ENCODE results near the gene ETV5. TPM values are rescaled to one million over a fixed set of nuclear protein-coding genes. Genes with fewer than 3 reads are reported as not detected.

Gene ETV5
- 10 to 100 TPM; 23.5 to 33.5 (median 29.2) TPM for polyA plus RNA-seq (ENCODE audit: insufficient read length in 4 of 4)

GRCh38 chr3:186108941-186109865 is at the start of gene ETV5:
TSS of gene ETV5 (minus strand) at chr3:186109089. CDS start at chr3:186105868, 3,221 bp downstream.
- DNase-seq (ENCODE audit: low read depth in 4 of 4, low spot score in 2 of 4), result peak; percentile 92 to 98 (median 96)

- DNase-seq (ENCODE audit: low read depth in 4 of 4, low spot score in 2 of 4), result no peak
Observed at GRCh38 chr3:186154641-186155040, 45.8 kb upstream of the ETV5 start.

DNA sequence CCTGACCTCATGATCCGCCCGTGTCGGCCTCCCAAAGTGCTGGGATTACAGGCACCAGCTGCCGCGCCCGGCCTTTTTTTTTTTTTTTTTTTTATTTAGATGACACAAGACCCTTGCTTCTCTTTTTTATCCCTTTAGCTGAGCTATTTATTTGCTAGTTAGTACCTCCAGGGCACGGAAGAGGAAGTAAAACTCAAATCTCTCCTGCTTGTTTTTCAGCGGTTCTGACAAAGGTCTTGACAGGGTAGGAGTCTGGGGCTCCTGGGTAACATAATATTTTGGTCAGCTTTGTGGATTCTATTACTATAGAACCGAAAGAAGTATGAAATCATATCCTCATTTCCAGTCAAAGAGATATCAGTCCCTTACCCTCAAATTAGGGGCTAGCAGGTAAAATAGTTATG is 44.0 kb upstream of the ETV5 start:
- DNase-seq (ENCODE audit: low read depth in 4 of 4, low spot score in 2 of 4), result no peak

DNA sequence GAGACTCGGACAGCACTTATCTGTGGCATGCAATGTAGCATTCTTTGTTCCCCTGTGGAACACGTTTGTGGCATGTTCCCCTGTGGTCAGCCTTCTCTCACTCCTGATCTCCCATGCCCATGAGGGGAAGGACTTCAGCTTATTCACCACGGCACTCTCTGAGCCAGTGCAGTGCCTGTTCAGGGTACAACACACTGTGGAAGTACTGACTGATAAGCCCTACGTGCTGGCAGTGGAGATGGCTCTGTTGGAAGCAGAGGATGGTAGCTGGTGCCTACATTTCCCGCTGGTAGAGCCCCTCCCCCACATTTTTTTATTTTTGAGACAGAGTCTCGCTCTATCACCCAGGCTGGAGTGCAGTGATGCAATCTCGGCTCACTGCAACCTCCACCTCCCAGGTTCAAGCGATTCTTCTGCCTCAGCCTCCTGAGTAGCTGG is 43.5 kb upstream of the ETV5 start:
- no peak for DNase-seq (ENCODE audit: low read depth in 4 of 4, low spot score in 2 of 4)

DNA sequence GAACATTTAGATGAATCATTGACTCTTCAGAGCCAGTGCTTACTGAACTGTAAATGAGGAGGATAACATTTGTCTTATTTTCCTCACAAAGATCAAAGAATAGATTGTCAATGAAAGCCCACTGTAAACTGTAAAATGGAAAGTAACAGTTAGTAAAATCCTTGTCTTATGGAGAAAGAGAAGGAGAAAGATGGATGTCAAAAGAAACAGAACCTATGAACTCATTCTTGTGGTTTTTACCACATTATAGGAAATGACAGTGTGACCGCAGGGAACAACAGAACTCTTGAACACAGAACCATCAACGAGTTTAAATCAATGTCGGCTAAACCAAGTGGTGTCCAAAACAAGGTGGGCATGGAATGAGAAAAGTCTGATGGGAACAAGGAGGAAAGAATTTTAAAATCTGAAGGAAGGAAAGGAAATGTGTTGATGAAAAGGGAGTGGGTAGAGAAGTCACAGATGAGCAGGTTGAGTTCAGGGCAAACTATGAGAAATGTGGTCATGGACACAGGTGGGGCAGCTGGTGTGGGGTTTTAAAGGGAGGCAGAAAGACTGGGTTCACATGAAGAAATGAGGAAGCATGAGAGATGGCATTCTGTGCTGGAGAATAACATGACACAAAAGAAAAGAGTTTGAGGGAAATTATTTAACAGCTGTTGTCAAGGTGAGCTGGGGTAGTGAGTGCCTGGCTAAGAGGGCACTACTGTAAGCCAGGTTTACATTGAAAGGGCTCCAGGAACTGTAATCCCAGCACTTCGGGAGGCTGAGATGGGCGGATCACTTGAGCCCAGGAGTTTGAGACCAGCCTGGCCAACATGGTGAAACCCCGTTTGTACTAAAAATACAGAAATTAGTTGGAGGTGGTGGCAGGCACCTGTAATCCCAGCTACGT is 42.4 kb upstream of the ETV5 start:
- DNase-seq (ENCODE audit: low read depth in 4 of 4, low spot score in 2 of 4), result no peak

- DNase-seq (ENCODE audit: low read depth in 4 of 4, low spot score in 2 of 4), result no peak
Observed at GRCh38 chr3:186150041-186150830, 41.3 kb upstream of the ETV5 start.

GRCh38 chr3:186149319-186149960 is 40.6 kb upstream of the ETV5 start:
- no peak for DNase-seq (ENCODE audit: low read depth in 4 of 4, low spot score in 2 of 4)

GRCh38 chr3:186144257-186144656 is 35.4 kb upstream of the ETV5 start:
- no peak for DNase-seq (ENCODE audit: low read depth in 4 of 4, low spot score in 2 of 4)

GRCh38 chr3:186143250-186143649 is 34.4 kb upstream of the ETV5 start:
- DNase-seq (ENCODE audit: low read depth in 4 of 4, low spot score in 2 of 4), result no peak

GRCh38 chr3:186142393-186142932 is 33.6 kb upstream of the ETV5 start:
- DNase-seq (ENCODE audit: low read depth in 4 of 4, low spot score in 2 of 4), result no peak

- peak in 1 of 4 donors; percentile 39 for DNase-seq (ENCODE audit: low read depth in 4 of 4, low spot score in 2 of 4)
Observed at GRCh38 chr3:186141790-186142189, 32.9 kb upstream of the ETV5 start.

GRCh38 chr3:186138272-186138981 is 29.5 kb upstream of the ETV5 start:
- no peak for DNase-seq (ENCODE audit: low read depth in 4 of 4, low spot score in 2 of 4)

DNA sequence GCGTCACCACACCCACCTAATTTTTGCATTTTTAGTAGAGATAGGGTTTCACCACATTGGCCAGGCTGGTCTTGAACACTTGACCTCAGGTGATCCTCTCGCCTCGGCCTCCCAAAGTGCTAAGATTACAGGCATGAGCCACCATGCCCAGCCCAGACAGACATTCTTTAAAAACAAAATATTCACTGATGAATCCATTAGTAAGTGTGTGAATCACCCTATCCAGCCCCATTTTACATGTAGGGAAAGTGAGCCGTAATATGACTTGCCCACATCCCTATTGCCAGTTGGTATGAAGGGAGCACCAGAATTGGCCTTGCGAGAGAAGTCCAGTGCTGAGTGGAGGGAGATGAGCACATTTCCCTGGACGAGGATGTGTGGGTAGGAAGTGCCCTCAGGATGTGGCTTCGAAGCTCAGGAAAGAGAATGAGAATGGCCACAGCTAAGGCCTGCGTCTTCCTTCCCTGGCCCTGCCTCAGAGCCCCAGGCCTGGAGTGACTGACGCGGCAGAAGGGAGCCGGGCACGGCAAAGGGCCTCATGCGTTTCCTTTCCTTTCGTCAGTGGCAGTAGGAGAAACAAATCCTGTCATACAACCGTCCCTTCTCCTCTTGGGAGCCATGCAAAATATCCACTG is 28.3 kb upstream of the ETV5 start:
- DNase-seq (ENCODE audit: low read depth in 4 of 4, low spot score in 2 of 4), result no peak

GRCh38 chr3:186133980-186134379 is 25.1 kb upstream of the ETV5 start:
- DNase-seq (ENCODE audit: low read depth in 4 of 4, low spot score in 2 of 4), result no peak

GRCh38 chr3:186132487-186132886 is 23.6 kb upstream of the ETV5 start:
- DNase-seq (ENCODE audit: low read depth in 4 of 4, low spot score in 2 of 4), result no peak

GRCh38 chr3:186129206-186129605 is 20.3 kb upstream of the ETV5 start:
- DNase-seq (ENCODE audit: low read depth in 4 of 4, low spot score in 2 of 4), result no peak

DNA sequence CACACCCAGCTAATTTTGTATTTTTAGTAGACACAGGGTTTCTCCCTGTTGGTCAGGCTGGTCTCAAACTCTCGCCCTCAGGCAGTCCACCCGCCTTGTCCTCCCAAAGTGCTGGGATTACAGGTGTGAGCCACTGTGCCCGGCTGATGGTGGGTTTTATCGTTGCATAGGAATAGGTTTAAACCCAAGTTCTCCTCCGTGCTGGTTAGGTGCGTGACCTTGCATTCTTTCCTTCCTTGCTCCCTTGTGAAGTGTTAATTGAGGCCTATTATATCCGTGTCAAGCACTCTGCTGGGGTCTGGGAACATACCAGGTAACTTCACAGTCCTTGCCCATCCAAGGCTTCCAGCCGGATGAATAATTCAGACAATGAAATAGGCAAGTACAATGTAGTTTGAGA is 19.3 kb upstream of the ETV5 start:
- DNase-seq (ENCODE audit: low read depth in 4 of 4, low spot score in 2 of 4), result no peak

GRCh38 chr3:186127463-186127862 is 18.6 kb upstream of the ETV5 start:
- DNase-seq (ENCODE audit: low read depth in 4 of 4, low spot score in 2 of 4), result no peak

DNA sequence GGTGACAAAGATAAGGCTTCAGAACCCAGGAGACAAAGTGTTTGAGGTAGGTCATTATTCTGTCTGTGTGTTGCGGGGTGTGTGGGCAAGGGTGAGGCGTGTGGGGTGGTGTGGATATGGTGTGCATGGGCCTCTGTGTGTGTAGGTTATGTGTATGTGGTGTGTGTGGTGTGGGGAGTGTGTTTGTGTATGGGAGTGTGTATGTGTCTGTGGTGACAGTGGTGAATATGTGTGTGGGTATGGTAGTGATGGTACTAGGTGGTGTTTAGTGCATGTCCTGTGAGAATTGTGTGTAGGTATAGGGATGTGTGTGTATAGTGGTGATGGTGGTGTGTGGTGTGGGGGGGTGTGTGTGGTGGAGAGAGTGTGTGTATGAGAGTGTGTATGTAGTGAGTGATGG is 16.2 kb upstream of the ETV5 start:
- DNase-seq (ENCODE audit: low read depth in 4 of 4, low spot score in 2 of 4), result no peak
